ENCODE measurements around the gene PCYT2. TPM values are rescaled to one million over a fixed set of nuclear protein-coding genes. Genes with fewer than 3 reads are reported as not detected.
A peak's percentile ranks its signal among the peaks of the same experiment; 100 is the strongest.

PCYT2 gene
- total and polyA plus RNA-seq, 9 of the 15 experiments (the other 6 are each of a cell fraction or from before 2014, with no cell fraction given), result 0.92 to 134 (median 82.5) TPM

GRCh38 chr17:81869221-81870130 lies 41.7 kb downstream of the PCYT2 start (continued):
- TF ChIP-seq RBFOX2 (IDR thresholded peaks at IDR 0.05; ENCODE audit: low read depth, low read length) (peak; percentile 70), NKRF (IDR thresholded peaks at IDR 0.05; ENCODE audit: borderline replicate concordance) (peak; percentile 36; the same call in 1 of the 2 replicates), E2F6 (IDR thresholded peaks at IDR 0.05; ENCODE audit: borderline replicate concordance in 1 of 2, extremely low read depth in 1 of 2, insufficient read depth in 1 of 2, insufficient read length in 1 of 2, low read depth in 1 of 2, low read length in 1 of 2, poor library complexity in 1 of 2, severe bottlenecking in 1 of 2) (peak in 1 of 2 experiments; percentile 37), EGR1 (conservative IDR thresholded peaks at IDR 0.05) (peak; percentile 50), FOXP1 (CRISPR knock-in tag; IDR thresholded peaks at IDR 0.05) (no peak), RHOXF2B (CRISPR knock-in tag; conservative IDR thresholded peaks at IDR 0.05) (no peak), CREB1 (IDR thresholded peaks at IDR 0.05) (no peak), CREB1 (CRISPR knock-in tag; IDR thresholded peaks at IDR 0.05) (no peak), ZNF518B (CRISPR knock-in tag; IDR thresholded peaks at IDR 0.05) (no peak), DPF2 (IDR thresholded peaks at IDR 0.05) (no peak), BRD9 (IDR thresholded peaks at IDR 0.05; ENCODE audit: low read depth, partially characterized antibody) (no peak), CBX2 (IDR thresholded peaks at IDR 0.05; ENCODE audit: insufficient read depth, low read length, poor library complexity, severe bottlenecking) (no peak), ZKSCAN3 (CRISPR knock-in tag; IDR thresholded peaks at IDR 0.05) (no peak), RB1 (IDR thresholded peaks at IDR 0.05; ENCODE audit: low read depth) (peak; percentile 17; the same call in 1 of the 2 replicates), E2F4 (CRISPR knock-in tag; IDR thresholded peaks at IDR 0.05; ENCODE audit: low read depth) (no peak), CBFA2T2 (conservative IDR thresholded peaks at IDR 0.05) (no peak), MXD1 (CRISPR knock-in tag; IDR thresholded peaks at IDR 0.05; ENCODE audit: borderline replicate concordance, poor library complexity, severe bottlenecking) (no peak), KLF10 (CRISPR knock-in tag; IDR thresholded peaks at IDR 0.05) (no peak)
